ENCODE results near the gene PEX11A. TPM values are rescaled to one million over a fixed set of nuclear protein-coding genes. Genes with fewer than 3 reads are reported as not detected.

PEX11A gene
- total and polyA plus RNA-seq, 2 of the 8 experiments (the other 6 are each of a cell fraction or from before 2014, with no cell fraction given) = 2.9 to 3.0 TPM

GRCh38 chr15:89723031-89723430, 32.5 kb upstream of the PEX11A start:
- H3K4me3 ChIP-seq (ENCODE audit: extremely low read depth in 1 of 4, insufficient read depth in 2 of 4, low read depth in 3 of 4, low read length in 4 of 4) = no peak overlapping the region
- DNase-seq (ENCODE audit: low read depth in 1 of 2, low spot score in 2 of 2) = no peak
- H3K79me1 ChIP-seq (ENCODE audit: low read depth, low read length) = no peaks in the 10 kb centered on the region
- no peaks in the 10 kb centered on the region for H3K23me2 ChIP-seq (ENCODE audit: low read depth, low read length)
- H4K20me1 ChIP-seq (replicated peaks in 1 of 2; ENCODE audit: control insufficient read depth in 1 of 2, insufficient read depth in 2 of 2, low read length in 2 of 2) = no peaks in the 10 kb centered on the region
- H3K4me1 ChIP-seq (replicated peaks in 1 of 4; ENCODE audit: control insufficient read depth in 3 of 4, insufficient read depth in 4 of 4, low read length in 3 of 4) = no peaks in the 10 kb centered on the region
- no peak for FAIRE-seq
- no peak overlapping the region for H3K9ac ChIP-seq (replicated peaks in 1 of 4; ENCODE audit: extremely low read depth in 1 of 4, low read depth in 3 of 4, low read length in 3 of 4)
- H2AK5ac ChIP-seq (ENCODE audit: low read depth, low read length) = no peak overlapping the region
- no peak overlapping the region for H3K4ac ChIP-seq (replicated peaks; ENCODE audit: insufficient read length, low read depth, low read length)
- H3K36me3 ChIP-seq (ENCODE audit: control insufficient read depth in 2 of 4, insufficient read depth in 4 of 4, low read length in 3 of 4) = no peaks in the 10 kb centered on the region
- peaks cover 3 to 8% of the 10 kb centered on the region in 2 experiments; a peak in 2 of 4 replicates for H3K9me3 ChIP-seq (ENCODE audit: insufficient read depth in 2 of 2, low read depth in 1 of 2, low read length in 1 of 2)
- H2AFZ ChIP-seq (ENCODE audit: low read length) = no peak overlapping the region
- no peak overlapping the region for H2BK120ac ChIP-seq (replicated peaks; ENCODE audit: low read depth, low read length)
- no peak overlapping the region for H2BK20ac ChIP-seq (ENCODE audit: low read length)
- no peak overlapping the region for H3K56ac ChIP-seq (replicated peaks; ENCODE audit: insufficient read length, low read depth, low read length)
- ChIA-PET CTCF (ENCODE audit: partially characterized antibody) (interaction anchor here (0.8 to 1.7 kb wide), 5 partner anchors 10 to 50 kb away, joined by 3 to 7 read pairs (median 5); no protein-coding TSS in a partner anchor), POLR2A (ENCODE audit: partially characterized antibody) (no interaction called here)
- no peak overlapping the region for H4K5ac ChIP-seq (ENCODE audit: insufficient read length, low read depth, low read length)
- H3K23ac ChIP-seq (ENCODE audit: insufficient read length) = no peak overlapping the region
- H2BK15ac ChIP-seq (ENCODE audit: low read length) = no peak overlapping the region
- WGBS, 2 experiments (ENCODE audit: extremely low coverage in 1 of 2, insufficient coverage in 1 of 2, insufficient read length in 1 of 2, insufficient replicate concordance in 2 of 2, low coverage in 1 of 2, low lambda C conversion rate in 2 of 2, missing lambda C conversion rate in 1 of 2) = 72% methylated on average over 3 of the region's 3 CpGs; no CpG with 5 or more reads in 1 of the 2 experiments
- no peak overlapping the region for H3K4me2 ChIP-seq (ENCODE audit: insufficient read depth in 1 of 2, low read depth in 2 of 2, low read length in 2 of 2)
- no peak overlapping the region for H2BK5ac ChIP-seq (ENCODE audit: low read depth, low read length)
- no peak overlapping the region for H4K8ac ChIP-seq (ENCODE audit: extremely low read depth, insufficient read depth, low read length)
- H4K91ac ChIP-seq (replicated peaks; ENCODE audit: insufficient read length, low read length) = no peak overlapping the region
- H2BK12ac ChIP-seq (ENCODE audit: low read depth, low read length) = no peak overlapping the region
- no peaks in the 10 kb centered on the region for H3K79me2 ChIP-seq (ENCODE audit: control insufficient read depth in 1 of 2, insufficient read depth in 2 of 2, low read length in 2 of 2)
- no peak overlapping the region for H3K14ac ChIP-seq (ENCODE audit: insufficient read length)
- no peaks in the 10 kb centered on the region; a peak in 1 of 7 replicates for H3K27me3 ChIP-seq (replicated peaks in 1 of 4; ENCODE audit: control insufficient read depth in 3 of 4, extremely low read depth in 1 of 4, insufficient read depth in 3 of 4, low read length in 3 of 4)
- H3K27ac ChIP-seq (ENCODE audit: low read depth, low read length) = no peak overlapping the region
- no peak overlapping the region for H3K18ac ChIP-seq (ENCODE audit: extremely low read depth, low read length)
- TF ChIP-seq HDAC2 (IDR thresholded peaks at IDR 0.05; ENCODE audit: borderline replicate concordance in 1 of 2, low read depth in 2 of 2, low read length in 2 of 2) = no peak
- no peak for TF ChIP-seq TCF12 (IDR thresholded peaks at IDR 0.05; ENCODE audit: low read depth, low read length)
- TF ChIP-seq, protein P1, sequence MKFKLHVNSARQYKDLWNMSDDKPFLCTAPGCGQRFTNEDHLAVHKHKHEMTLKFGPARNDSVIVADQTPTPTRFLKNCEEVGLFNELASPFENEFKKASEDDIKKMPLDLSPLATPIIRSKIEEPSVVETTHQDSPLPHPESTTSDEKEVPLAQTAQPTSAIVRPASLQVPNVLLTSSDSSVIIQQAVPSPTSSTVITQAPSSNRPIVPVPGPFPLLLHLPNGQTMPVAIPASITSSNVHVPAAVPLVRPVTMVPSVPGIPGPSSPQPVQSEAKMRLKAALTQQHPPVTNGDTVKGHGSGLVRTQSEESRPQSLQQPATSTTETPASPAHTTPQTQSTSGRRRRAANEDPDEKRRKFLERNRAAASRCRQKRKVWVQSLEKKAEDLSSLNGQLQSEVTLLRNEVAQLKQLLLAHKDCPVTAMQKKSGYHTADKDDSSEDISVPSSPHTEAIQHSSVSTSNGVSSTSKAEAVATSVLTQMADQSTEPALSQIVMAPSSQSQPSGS (IDR thresholded peaks at IDR 0.05; ENCODE audit: low read length) = no peak
- TF ChIP-seq EP300 (IDR thresholded peaks at IDR 0.05; ENCODE audit: borderline replicate concordance in 1 of 2, low read depth in 2 of 2, low read length in 2 of 2) = no peak
- no peak for TF ChIP-seq SUZ12 (IDR thresholded peaks at IDR 0.05; ENCODE audit: low read length)
- no peak for TF ChIP-seq POLR2AphosphoS5 (IDR thresholded peaks at IDR 0.05; ENCODE audit: low read depth, low read length)
- no peak for TF ChIP-seq GTF2F1 (IDR thresholded peaks at IDR 0.05; ENCODE audit: borderline replicate concordance, low read depth, low read length)
- TF ChIP-seq SIX5 (IDR thresholded peaks at IDR 0.05; ENCODE audit: low read depth, low read length) = no peak
- no peak for TF ChIP-seq NANOG (IDR thresholded peaks at IDR 0.05; ENCODE audit: insufficient read depth, low read depth, low read length, poor library complexity, severe bottlenecking)
- no peak for TF ChIP-seq GABPA (IDR thresholded peaks at IDR 0.05; ENCODE audit: borderline replicate concordance, insufficient read depth, low read length)
- no peak for TF ChIP-seq EGR1 (IDR thresholded peaks at IDR 0.05; ENCODE audit: borderline replicate concordance, low read depth, low read length)
- TF ChIP-seq SIN3A (conservative IDR thresholded peaks at IDR 0.05 in 1 of 2, IDR thresholded peaks at IDR 0.05 in 1 of 2; ENCODE audit: low read depth in 1 of 2, low read length in 2 of 2) = no peak
